K562 (cell line): ENCODE measurements around the gene MBOAT7. TPM values are rescaled to one million over a fixed set of nuclear protein-coding genes. Genes with fewer than 3 reads are reported as not detected.
A peak's percentile ranks its signal among the peaks of the same experiment; 100 is the strongest.

ENCODE experiments used
- BCOR ChIP-seq: fragments of 450-650 bp; IDR thresholded peaks from 2 replicates; pipeline ENCODE4 v1.6.1; 2016
- E2F5 ChIP-seq: sonication (generic); formaldehyde crosslinking; IDR thresholded peaks from 2 replicates; pipeline ENCODE4 v1.8.0; 2022; ENCODE audit warnings: mild to moderate bottlenecking, missing genetic modification reagents
- ERF ChIP-seq: fragments of 450-650 bp; formaldehyde crosslinking; IDR thresholded peaks from 2 replicates; pipeline ENCODE4 v1.4.0; 2020; ENCODE audit warnings: mild to moderate bottlenecking, mixed read lengths
- MXI1 ChIP-seq: IDR thresholded peaks from 2 replicates; pipeline ENCODE4 v1.6.1; 2011; ENCODE audit warnings: low read depth, mild to moderate bottlenecking, improper control_type of control experiment, low read length
- MYNN ChIP-seq, 2 experiments: sonication (generic); formaldehyde crosslinking in 1 of 2; IDR thresholded peaks; 2 replicates each; pipeline versions ENCODE4 v1.5.0 to v1.6.1; 2016 to 2020; ENCODE audit warnings: antibody characterized with exemption in 1 of 2, missing genetic modification reagents in 1 of 2
- PPARD ChIP-seq: fragments of 250-450 bp; sonication (Bioruptor Pico); IDR thresholded peaks from 2 replicates; pipeline ENCODE4 v1.8.0; 2022; ENCODE audit warnings: inconsistent platforms, mild to moderate bottlenecking, moderate library complexity
- PRMT5 ChIP-seq: sonication (generic); formaldehyde crosslinking; IDR thresholded peaks from 2 replicates; pipeline ENCODE4 v1.5.0; 2020; ENCODE audit warnings: missing genetic modification reagents
- RFX7 ChIP-seq: fragments of 250-450 bp; sonication (Bioruptor Pico); IDR thresholded peaks from 2 replicates; pipeline ENCODE4 v1.5.1; 2021; ENCODE audit warnings: mild to moderate bottlenecking
- SMAD4 ChIP-seq: fragments of 250-450 bp; sonication (Bioruptor Pico); conservative IDR thresholded peaks from 2 replicates; pipeline ENCODE4 v1.8.0; 2021; ENCODE audit warnings: inconsistent platforms, mild to moderate bottlenecking, moderate library complexity
- SRSF3 ChIP-seq: fragments of 200-400 bp; formaldehyde crosslinking; IDR thresholded peaks from 2 replicates; pipeline ENCODE4 v1.6.1; 2016; ENCODE audit warnings: mild to moderate bottlenecking, low read length, moderate library complexity; ENCODE audit not compliant: insufficient read depth
- ZBTB17 ChIP-seq: fragments of 450-650 bp; formaldehyde crosslinking; IDR thresholded peaks from 2 replicates; pipeline ENCODE4 v1.4.0; 2020; ENCODE audit warnings: mild to moderate bottlenecking
- ZMIZ1 ChIP-seq, 2 experiments: fragments of 150-350 bp in 1 of 2; IDR thresholded peaks; 2 replicates each; pipeline ENCODE4 v1.6.1; 2012 to 2016; ENCODE audit warnings: low read depth in 2 of 2, low read length in 2 of 2, mild to moderate bottlenecking in 1 of 2, moderate library complexity in 1 of 2
- ZNF175 ChIP-seq: fragments of 200-800 bp; sonication (Bioruptor generic); IDR thresholded peaks from 2 replicates; pipeline ENCODE4 v1.6.1; 2016; ENCODE audit warnings: low read depth, mild to moderate bottlenecking, missing genetic modification characterization, missing compliant biosample characterization
- ZNF507 ChIP-seq: conservative IDR thresholded peaks from 2 replicates; pipeline ENCODE4 v1.6.1; 2017; ENCODE audit warnings: missing genetic modification characterization, missing compliant biosample characterization
- polyA plus RNA-seq, 8 experiments: library from polyadenylated mRNA; depleted of rRNA in 4 of 8; stranded (reverse) in 5 of 8; unstranded in 3 of 8; fragments of >200 nt; fragmentation: Nextera tagmentation in 2 of 8; fragmentation: Illumina TruSeq in 1 of 8; extraction: Ambion mirVana in 2 of 8; extraction: Trizol in 1 of 8; gene quantifications; 2 replicates each; pipeline versions ENCODE4 v1.2.1 to v1.2.3, GENCODE V29; 2011 to 2014; ENCODE audit warnings: inconsistent platforms in 1 of 8, missing spikeins in 1 of 8
- total RNA-seq, 7 experiments: library from RNA; depleted of rRNA in 6 of 7; stranded (reverse); fragments of >200 nt in 6 of 7; fragmentation: Illumina TruSeq in 2 of 7; extraction: Trizol in 2 of 7; gene quantifications; 2 replicates each; pipeline versions ENCODE4 v1.2.1 to v1.2.3, GENCODE V29; 2011 to 2021; ENCODE audit warnings: low replicate concordance in 1 of 7
- TF ChIP-seq, protein P1 (sequence below): fragments of 250-450 bp; sonication (Bioruptor Pico); IDR thresholded peaks from 2 replicates; pipeline ENCODE4 v1.5.0; 2020; ENCODE audit warnings: mild to moderate bottlenecking, borderline replicate concordance
- TF ChIP-seq, protein P2 (sequence below): fragments of 250-450 bp; sonication (Bioruptor Pico); IDR thresholded peaks from 2 replicates; pipeline ENCODE4 v1.5.0; 2020; ENCODE audit warnings: mild to moderate bottlenecking
- TF ChIP-seq, protein P3 (sequence below): fragments of 250-450 bp; sonication (Bioruptor Pico); IDR thresholded peaks from 2 replicates; pipeline ENCODE4 v1.4.0; 2020; ENCODE audit warnings: mild to moderate bottlenecking, moderate library complexity, borderline replicate concordance

Gene MBOAT7
- total and polyA plus RNA-seq, 9 of the 15 experiments (the other 6 are each of a cell fraction or from before 2014, with no cell fraction given): 1.4 to 153 (median 56.1) TPM

- TF ChIP-seq ZMIZ1 (IDR thresholded peaks at IDR 0.05; ENCODE audit: low read depth in 2 of 2, low read length in 2 of 2): no peak
- TF ChIP-seq SMAD4 (CRISPR knock-in tag): no peak
- TF ChIP-seq, protein P1, sequence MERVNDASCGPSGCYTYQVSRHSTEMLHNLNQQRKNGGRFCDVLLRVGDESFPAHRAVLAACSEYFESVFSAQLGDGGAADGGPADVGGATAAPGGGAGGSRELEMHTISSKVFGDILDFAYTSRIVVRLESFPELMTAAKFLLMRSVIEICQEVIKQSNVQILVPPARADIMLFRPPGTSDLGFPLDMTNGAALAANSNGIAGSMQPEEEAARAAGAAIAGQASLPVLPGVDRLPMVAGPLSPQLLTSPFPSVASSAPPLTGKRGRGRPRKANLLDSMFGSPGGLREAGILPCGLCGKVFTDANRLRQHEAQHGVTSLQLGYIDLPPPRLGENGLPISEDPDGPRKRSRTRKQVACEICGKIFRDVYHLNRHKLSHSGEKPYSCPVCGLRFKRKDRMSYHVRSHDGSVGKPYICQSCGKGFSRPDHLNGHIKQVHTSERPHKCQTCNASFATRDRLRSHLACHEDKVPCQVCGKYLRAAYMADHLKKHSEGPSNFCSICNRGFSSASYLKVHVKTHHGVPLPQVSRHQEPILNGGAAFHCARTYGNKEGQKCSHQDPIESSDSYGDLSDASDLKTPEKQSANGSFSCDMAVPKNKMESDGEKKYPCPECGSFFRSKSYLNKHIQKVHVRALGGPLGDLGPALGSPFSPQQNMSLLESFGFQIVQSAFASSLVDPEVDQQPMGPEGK (CRISPR knock-in tag): no peak
- TF ChIP-seq PPARD: no peak
- 0 out of 2 replicates have a peak, but pooled peaks have one; percentile 10 for TF ChIP-seq ZNF175 (CRISPR knock-in tag)
- TF ChIP-seq, protein P2, sequence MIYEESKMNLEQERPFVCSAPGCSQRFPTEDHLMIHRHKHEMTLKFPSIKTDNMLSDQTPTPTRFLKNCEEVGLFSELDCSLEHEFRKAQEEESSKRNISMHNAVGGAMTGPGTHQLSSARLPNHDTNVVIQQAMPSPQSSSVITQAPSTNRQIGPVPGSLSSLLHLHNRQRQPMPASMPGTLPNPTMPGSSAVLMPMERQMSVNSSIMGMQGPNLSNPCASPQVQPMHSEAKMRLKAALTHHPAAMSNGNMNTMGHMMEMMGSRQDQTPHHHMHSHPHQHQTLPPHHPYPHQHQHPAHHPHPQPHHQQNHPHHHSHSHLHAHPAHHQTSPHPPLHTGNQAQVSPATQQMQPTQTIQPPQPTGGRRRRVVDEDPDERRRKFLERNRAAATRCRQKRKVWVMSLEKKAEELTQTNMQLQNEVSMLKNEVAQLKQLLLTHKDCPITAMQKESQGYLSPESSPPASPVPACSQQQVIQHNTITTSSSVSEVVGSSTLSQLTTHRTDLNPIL: no peak
- TF ChIP-seq, protein P3, sequence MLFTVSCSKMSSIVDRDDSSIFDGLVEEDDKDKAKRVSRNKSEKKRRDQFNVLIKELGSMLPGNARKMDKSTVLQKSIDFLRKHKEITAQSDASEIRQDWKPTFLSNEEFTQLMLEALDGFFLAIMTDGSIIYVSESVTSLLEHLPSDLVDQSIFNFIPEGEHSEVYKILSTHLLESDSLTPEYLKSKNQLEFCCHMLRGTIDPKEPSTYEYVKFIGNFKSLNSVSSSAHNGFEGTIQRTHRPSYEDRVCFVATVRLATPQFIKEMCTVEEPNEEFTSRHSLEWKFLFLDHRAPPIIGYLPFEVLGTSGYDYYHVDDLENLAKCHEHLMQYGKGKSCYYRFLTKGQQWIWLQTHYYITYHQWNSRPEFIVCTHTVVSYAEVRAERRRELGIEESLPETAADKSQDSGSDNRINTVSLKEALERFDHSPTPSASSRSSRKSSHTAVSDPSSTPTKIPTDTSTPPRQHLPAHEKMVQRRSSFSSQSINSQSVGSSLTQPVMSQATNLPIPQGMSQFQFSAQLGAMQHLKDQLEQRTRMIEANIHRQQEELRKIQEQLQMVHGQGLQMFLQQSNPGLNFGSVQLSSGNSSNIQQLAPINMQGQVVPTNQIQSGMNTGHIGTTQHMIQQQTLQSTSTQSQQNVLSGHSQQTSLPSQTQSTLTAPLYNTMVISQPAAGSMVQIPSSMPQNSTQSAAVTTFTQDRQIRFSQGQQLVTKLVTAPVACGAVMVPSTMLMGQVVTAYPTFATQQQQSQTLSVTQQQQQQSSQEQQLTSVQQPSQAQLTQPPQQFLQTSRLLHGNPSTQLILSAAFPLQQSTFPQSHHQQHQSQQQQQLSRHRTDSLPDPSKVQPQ (CRISPR knock-in tag): no peak
- no peak for TF ChIP-seq SRSF3
- TF ChIP-seq ZBTB17 (CRISPR knock-in tag): no peak
- peak; percentile 51; the same call in 1 of the 2 replicates for TF ChIP-seq MXI1
- 0 out of 2 replicates have a peak, but pooled peaks have one; percentile 23 for TF ChIP-seq E2F5 (CRISPR knock-in tag)
- no peak for TF ChIP-seq MYNN (IDR thresholded peaks at IDR 0.05)
- no peak for TF ChIP-seq MYNN (CRISPR knock-in tag; IDR thresholded peaks at IDR 0.05)
- peak; percentile 52; the same call in 1 of the 2 replicates for TF ChIP-seq BCOR
- no peak for TF ChIP-seq PRMT5 (CRISPR knock-in tag)
- no peak for TF ChIP-seq ERF (CRISPR knock-in tag)
- no peak for TF ChIP-seq RFX7 (CRISPR knock-in tag)
- no peak for TF ChIP-seq ZNF507 (tag)
Observed at GRCh38 chr19:54158812-54159351, 30.5 kb downstream of the MBOAT7 start (continued).
